A549 (cell line): Measurements from ENCODE around the gene ANKRD13A. TPM values are rescaled to one million over a fixed set of nuclear protein-coding genes. Genes with fewer than 3 reads are reported as not detected.

ENCODE experiments used
- ATAC-seq, 2 experiments: fragments of 200-7000 bp in 1 of 2; fragments of >200 bp in 1 of 2; cut with Nextera tagmentation in 1 of 2; cut with Tn5 transposase in 1 of 2; 3 replicates each; pipeline versions ENCODE4 v1.8.0 to v1.9.1; 2018 to 2020; ENCODE audit warnings: mild to moderate bottlenecking in 1 of 2, moderate library complexity in 1 of 2
- CTCF ChIA-PET: fragments of 300-600 bp; sonication (Branson Sonifier 250); formaldehyde crosslinking; extraction: SDS; loops from one replicate; lab custom pipeline; 2021; ENCODE audit warnings: antibody characterized with exemption, inconsistent platforms; lab: Yijun Ruan, JAX
- POLR2A ChIA-PET: fragments of 350-600 bp; formaldehyde crosslinking; extraction: SDS; loops from one replicate; lab custom pipeline; 2021; ENCODE audit warnings: antibody characterized with exemption, inconsistent platforms; lab: Yijun Ruan, JAX
- DNase-seq, 2 experiments: peaks; one replicate each; pipeline versions ENCODE4 v3.0.0 to v3.0.0-alpha.2; 2011 to 2016; ENCODE audit warnings: low read depth in 1 of 2, low spot score in 1 of 2
- FAIRE-seq: peaks from 2 replicates; lab custom pipeline; 2011; peaks lifted over from hg19 to GRCh38; lab: Jason Lieb, UNC
- H3K27ac ChIP-seq, 2 experiments: fragments of >200 bp; sonication (Bioruptor Twin); formaldehyde crosslinking; 3 replicates each; pipeline ENCODE4 v1.5.1; 2016 to 2017
- H3K4me1 ChIP-seq: fragments of >200 bp; sonication (Bioruptor Twin); formaldehyde crosslinking; 3 replicates; pipeline ENCODE4 v1.6.1; 2016
- H3K4me2 ChIP-seq: fragments of >200 bp; sonication (Bioruptor Twin); formaldehyde crosslinking; 3 replicates; pipeline ENCODE4 v1.6.1; 2016
- H3K4me3 ChIP-seq: fragments of >200 bp; sonication (Bioruptor Twin); formaldehyde crosslinking; 3 replicates; pipeline ENCODE4 v1.5.1; 2016
- H3K9me3 ChIP-seq: fragments of >200 bp; sonication (Bioruptor Twin); formaldehyde crosslinking; 3 replicates; pipeline ENCODE4 v1.6.1; 2016
- BCL3 ChIP-seq: fragments of >200 bp; sonication (Bioruptor Twin); formaldehyde crosslinking; IDR thresholded peaks from 3 replicates; pipeline ENCODE4 v1.6.1; 2016
- CBX2 ChIP-seq: fragments of 200-600 bp; sonication (generic); IDR thresholded peaks from 2 replicates; pipeline ENCODE4 v1.6.1; 2016; ENCODE audit warnings: low read depth, mild to moderate bottlenecking, borderline replicate concordance
- CEBPB ChIP-seq, 2 experiments: fragments of >200 bp in 1 of 2; sonication (Bioruptor Twin) in 1 of 2; formaldehyde crosslinking in 1 of 2; IDR thresholded peaks; 2 replicates each; pipeline ENCODE4 v1.6.1; 2012 to 2016
- E2F6 ChIP-seq: IDR thresholded peaks from 2 replicates; pipeline ENCODE4 v1.6.1; 2012; ENCODE audit warnings: low read depth, borderline replicate concordance
- FOSB ChIP-seq: fragments of 250-450 bp; sonication (Bioruptor Pico); IDR thresholded peaks from 2 replicates; pipeline ENCODE4 v1.5.0; 2020; ENCODE audit warnings: mild to moderate bottlenecking, moderate library complexity
- FOSL2 ChIP-seq, 2 experiments: fragments of 450-650 bp in 1 of 2; fragments of >200 bp in 1 of 2; sonication (Bioruptor Twin) in 1 of 2; formaldehyde crosslinking; IDR thresholded peaks; 2 replicates each; pipeline versions ENCODE4 v1.5.0 to v1.6.1; 2016 to 2020; ENCODE audit warnings: mild to moderate bottlenecking in 1 of 2, moderate library complexity in 1 of 2
- HEYL ChIP-seq: fragments of 250-450 bp; sonication (Bioruptor Pico); IDR thresholded peaks from 2 replicates; pipeline ENCODE4 v1.8.0; 2021; ENCODE audit warnings: mild to moderate bottlenecking, moderate library complexity
- KDM5A ChIP-seq: fragments of 200-600 bp; sonication (generic); IDR thresholded peaks from 2 replicates; pipeline ENCODE4 v1.6.1; 2016; ENCODE audit warnings: antibody characterized with exemption, mild to moderate bottlenecking
- MAX ChIP-seq: IDR thresholded peaks from 2 replicates; pipeline ENCODE4 v1.6.1; 2012
- NFE2L2 ChIP-seq: fragments of 150-350 bp; conservative IDR thresholded peaks from 2 replicates; pipeline ENCODE4 v1.6.1; 2014; ENCODE audit warnings: low read length
- NPAS2 ChIP-seq: fragments of 250-450 bp; sonication (Bioruptor Pico); IDR thresholded peaks from 2 replicates; pipeline ENCODE4 v1.8.0; 2022; ENCODE audit warnings: mild to moderate bottlenecking, moderate library complexity, borderline replicate concordance
- NR3C1 ChIP-seq: fragments of >200 bp; sonication (Bioruptor Twin); formaldehyde crosslinking; IDR thresholded peaks from 3 replicates; pipeline ENCODE4 v1.6.1; 2017
- POLR2A ChIP-seq: IDR thresholded peaks from 2 replicates; pipeline ENCODE4 v1.6.1; 2012; ENCODE audit warnings: mild to moderate bottlenecking, low read length
- RAD21 ChIP-seq, 2 experiments: fragments of >200 bp in 1 of 2; sonication (Bioruptor Twin) in 1 of 2; formaldehyde crosslinking in 1 of 2; IDR thresholded peaks in 1 of 2; conservative IDR thresholded peaks in 1 of 2; 2 replicates in 1 of 2; 3 replicates in 1 of 2; pipeline ENCODE4 v1.6.1; 2012 to 2018; ENCODE audit warnings: inconsistent platforms in 1 of 2
- RARB ChIP-seq: fragments of 250-450 bp; sonication (Bioruptor Pico); IDR thresholded peaks from 2 replicates; pipeline ENCODE4 v1.8.0; 2021; ENCODE audit warnings: mild to moderate bottlenecking, moderate library complexity
- SREBF2 ChIP-seq: fragments of 450-650 bp; IDR thresholded peaks from 2 replicates; pipeline ENCODE4 v1.6.1; 2014; ENCODE audit warnings: mild to moderate bottlenecking, moderate library complexity
- TP53 ChIP-seq: fragments of 250-450 bp; sonication (Bioruptor Pico); IDR thresholded peaks from 2 replicates; pipeline ENCODE4 v1.5.0; 2021; ENCODE audit warnings: mild to moderate bottlenecking, moderate library complexity
- ZFP36 ChIP-seq: fragments of 450-650 bp; IDR thresholded peaks from 2 replicates; pipeline ENCODE4 v1.6.1; 2014; ENCODE audit warnings: borderline replicate concordance; ENCODE audit not compliant: partially characterized antibody
- WGBS: methylation state at CpG from one replicate; pipeline ENCODE4 v1.1.6; 2017; ENCODE audit errors: missing lambda C conversion rate; 5-methylcytosine and 5-hydroxymethylcytosine counted together
- polyA plus RNA-seq, 4 experiments: library from polyadenylated mRNA; depleted of rRNA in 3 of 4; stranded (reverse); fragments of >200 nt; fragmentation: RNase III in 1 of 4; extraction: RNeasy Plus Mini Kit Qiagen cat#74134 plus additional on column Dnase treatment in 1 of 4; gene quantifications; 2 replicates in 3 of 4; 3 replicates in 1 of 4; pipeline ENCODE4 v1.2.3, GENCODE V29; 2011 to 2017
- TF ChIP-seq, protein P1 (sequence below): fragments of 150-350 bp; IDR thresholded peaks from 2 replicates; pipeline ENCODE4 v1.6.1; 2014; ENCODE audit warnings: low read depth, mild to moderate bottlenecking, low read length
- TF ChIP-seq, protein P2 (sequence below): fragments of 200-600 bp; sonication (generic); IDR thresholded peaks from 2 replicates; pipeline ENCODE4 v1.6.1; 2016; ENCODE audit warnings: antibody characterized with exemption, mild to moderate bottlenecking, moderate library complexity

The ANKRD13A gene
- polyA plus RNA-seq, 2 of the 4 experiments (the other 2 are of a cell fraction) = 12.1 to 23.8 TPM

GRCh38 chr12:109972821-109973220 lies 26.4 kb upstream of the ANKRD13A start:
- no peak for FAIRE-seq
- POLR2A ChIA-PET = no interaction called here
- WGBS = 96% methylated on average over 4 of the region's 4 CpGs
- TF ChIP-seq ZFP36 = no peak
- TF ChIP-seq TP53 (CRISPR knock-in tag) = no peak
- TF ChIP-seq RAD21 (conservative IDR thresholded peaks at IDR 0.05 in 1 of 2, IDR thresholded peaks at IDR 0.05 in 1 of 2) = no peak
- TF ChIP-seq KDM5A = no peak
- TF ChIP-seq HEYL = no peak
- no peak for TF ChIP-seq POLR2A
- TF ChIP-seq MAX = no peak
- TF ChIP-seq CEBPB (IDR thresholded peaks at IDR 0.05) = no peak
- TF ChIP-seq SREBF2 = no peak
- TF ChIP-seq NR3C1 = no peak
- no peak for TF ChIP-seq NFE2L2
- TF ChIP-seq NPAS2 (CRISPR knock-in tag) = no peak
- TF ChIP-seq BCL3 = no peak
- TF ChIP-seq, protein P1, sequence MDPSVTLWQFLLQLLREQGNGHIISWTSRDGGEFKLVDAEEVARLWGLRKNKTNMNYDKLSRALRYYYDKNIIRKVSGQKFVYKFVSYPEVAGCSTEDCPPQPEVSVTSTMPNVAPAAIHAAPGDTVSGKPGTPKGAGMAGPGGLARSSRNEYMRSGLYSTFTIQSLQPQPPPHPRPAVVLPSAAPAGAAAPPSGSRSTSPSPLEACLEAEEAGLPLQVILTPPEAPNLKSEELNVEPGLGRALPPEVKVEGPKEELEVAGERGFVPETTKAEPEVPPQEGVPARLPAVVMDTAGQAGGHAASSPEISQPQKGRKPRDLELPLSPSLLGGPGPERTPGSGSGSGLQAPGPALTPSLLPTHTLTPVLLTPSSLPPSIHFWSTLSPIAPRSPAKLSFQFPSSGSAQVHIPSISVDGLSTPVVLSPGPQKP = no peak
- no peak for TF ChIP-seq FOSL2 (IDR thresholded peaks at IDR 0.05)
- no peak for TF ChIP-seq FOSL2 (CRISPR knock-in tag; IDR thresholded peaks at IDR 0.05)
- Histone ChIP-seq H3K27ac (no peak overlapping the region), H3K4me2 (no peak overlapping the region), H3K9me3 (no peaks in the 10 kb centered on the region), H3K4me3 (no peak overlapping the region), H3K4me1 (no peaks in the 10 kb centered on the region)
- DNase-seq = no peak
- ATAC-seq = no peak
- CTCF ChIA-PET = no interaction called here

GRCh38 chr12:109981311-109981710 lies 17.9 kb upstream of the ANKRD13A start:
- TF ChIP-seq, protein P2, sequence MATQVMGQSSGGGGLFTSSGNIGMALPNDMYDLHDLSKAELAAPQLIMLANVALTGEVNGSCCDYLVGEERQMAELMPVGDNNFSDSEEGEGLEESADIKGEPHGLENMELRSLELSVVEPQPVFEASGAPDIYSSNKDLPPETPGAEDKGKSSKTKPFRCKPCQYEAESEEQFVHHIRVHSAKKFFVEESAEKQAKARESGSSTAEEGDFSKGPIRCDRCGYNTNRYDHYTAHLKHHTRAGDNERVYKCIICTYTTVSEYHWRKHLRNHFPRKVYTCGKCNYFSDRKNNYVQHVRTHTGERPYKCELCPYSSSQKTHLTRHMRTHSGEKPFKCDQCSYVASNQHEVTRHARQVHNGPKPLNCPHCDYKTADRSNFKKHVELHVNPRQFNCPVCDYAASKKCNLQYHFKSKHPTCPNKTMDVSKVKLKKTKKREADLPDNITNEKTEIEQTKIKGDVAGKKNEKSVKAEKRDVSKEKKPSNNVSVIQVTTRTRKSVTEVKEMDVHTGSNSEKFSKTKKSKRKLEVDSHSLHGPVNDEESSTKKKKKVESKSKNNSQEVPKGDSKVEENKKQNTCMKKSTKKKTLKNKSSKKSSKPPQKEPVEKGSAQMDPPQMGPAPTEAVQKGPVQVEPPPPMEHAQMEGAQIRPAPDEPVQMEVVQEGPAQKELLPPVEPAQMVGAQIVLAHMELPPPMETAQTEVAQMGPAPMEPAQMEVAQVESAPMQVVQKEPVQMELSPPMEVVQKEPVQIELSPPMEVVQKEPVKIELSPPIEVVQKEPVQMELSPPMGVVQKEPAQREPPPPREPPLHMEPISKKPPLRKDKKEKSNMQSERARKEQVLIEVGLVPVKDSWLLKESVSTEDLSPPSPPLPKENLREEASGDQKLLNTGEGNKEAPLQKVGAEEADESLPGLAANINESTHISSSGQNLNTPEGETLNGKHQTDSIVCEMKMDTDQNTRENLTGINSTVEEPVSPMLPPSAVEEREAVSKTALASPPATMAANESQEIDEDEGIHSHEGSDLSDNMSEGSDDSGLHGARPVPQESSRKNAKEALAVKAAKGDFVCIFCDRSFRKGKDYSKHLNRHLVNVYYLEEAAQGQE = no peak
- TF ChIP-seq RARB (CRISPR knock-in tag) = no peak
- no peak for TF ChIP-seq E2F6
- no peak for TF ChIP-seq FOSL2 (IDR thresholded peaks at IDR 0.05)
- TF ChIP-seq FOSL2 (CRISPR knock-in tag; IDR thresholded peaks at IDR 0.05) = no peak
- POLR2A ChIA-PET = no interaction called here
- H3K4me1 ChIP-seq = no peaks in the 10 kb centered on the region

DNA sequence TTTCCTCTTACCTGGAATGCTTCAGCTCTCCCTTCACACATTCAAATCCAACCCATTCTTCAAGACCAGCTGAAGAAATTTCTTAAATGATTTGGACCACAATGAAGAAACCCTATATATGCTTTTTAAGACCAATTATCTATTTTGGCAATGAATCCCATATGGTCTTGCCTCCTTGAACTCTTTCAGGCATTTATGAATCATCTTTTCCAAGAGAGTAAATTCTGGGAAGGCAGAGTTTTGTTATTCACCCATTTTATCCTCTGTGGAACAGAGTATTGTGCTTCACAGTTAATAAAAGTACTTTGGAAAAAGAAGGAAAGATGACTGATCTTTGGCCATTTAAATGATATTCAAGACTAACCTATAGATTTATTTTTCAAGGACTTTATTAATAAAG lies 17.0 kb upstream of the ANKRD13A start:
- Histone ChIP-seq H3K4me2 (no peak overlapping the region), H3K27ac (no peak overlapping the region), H3K4me1 (no peaks in the 10 kb centered on the region), H3K4me3 (no peak overlapping the region), H3K9me3 (no peaks in the 10 kb centered on the region)
- ChIA-PET POLR2A (no interaction called here), CTCF (no interaction called here)
- no peak for FAIRE-seq
- no peak for DNase-seq
- TF ChIP-seq CBX2 = no peak
- TF ChIP-seq, protein P1 = no peak
- TF ChIP-seq FOSB = no peak
- ATAC-seq = no peak

More at GRCh38 chr12:109981311-109981710, 17.9 kb upstream of the ANKRD13A start:
- no peaks in the 10 kb centered on the region for H3K9me3 ChIP-seq
- no peak overlapping the region for H3K27ac ChIP-seq
- H3K4me2 ChIP-seq = no peak overlapping the region
- DNase-seq = no peak
- 89% methylated on average over 5 of the region's 5 CpGs for WGBS
- H3K4me3 ChIP-seq = no peak overlapping the region
- no peak for FAIRE-seq
- CTCF ChIA-PET = no interaction called here
- no peak for ATAC-seq
